Measurements from ENCODE around the gene BRAT1. TPM values are rescaled to one million over a fixed set of nuclear protein-coding genes. Genes with fewer than 3 reads are reported as not detected.
"Not testable (repeated sequence)": the region's sequence is repeated elsewhere in the genome, so short reads cannot be mapped to it uniquely, and the experiment has no call there.

Gene BRAT1
- total RNA-seq, 2 experiments from 2014 or later, result 34.7 to 35.9 TPM

- no peak for DNase-seq
- Mint-ChIP-seq H3K4me1 (peaks cover 28% of the 10 kb centered on the region), H3K9me3 (ENCODE audit: low read depth) (no peaks in the 10 kb centered on the region), H3K36me3 (ENCODE audit: low read depth) (peaks cover 7% of the 10 kb centered on the region), H3K27ac (no peak overlapping the region), H3K27me3 (no peaks in the 10 kb centered on the region), H3K4me3 (no peak overlapping the region)
- intact Hi-C loops (cut with DNase I, micrococcal nuclease), result loop anchor here (1.0 to 5.0 kb wide), 2 partner anchors 86 to 120 kb away; no protein-coding TSS in a partner anchor
- ChIA-PET CTCF (no interaction called here), POLR2A (no interaction called here)
- no peak for ATAC-seq
These were observed 13.3 kb upstream of the BRAT1 start for GRCh38 chr7:2568521-2569223.

GRCh38 chr7:2567679-2568278, 12.5 kb upstream of the BRAT1 start:
- Mint-ChIP-seq H3K27ac (no peak overlapping the region), H3K9me3 (ENCODE audit: low read depth) (no peaks in the 10 kb centered on the region), H3K27me3 (no peaks in the 10 kb centered on the region), H3K36me3 (ENCODE audit: low read depth) (peaks cover 5% of the 10 kb centered on the region), H3K4me1 (peaks cover 25% of the 10 kb centered on the region), H3K4me3 (no peak overlapping the region)
- intact Hi-C loops (cut with DNase I, micrococcal nuclease), result loop anchor here (1.0 to 5.0 kb wide), 5 partner anchors 63 to 119 kb away; partner anchors contain the start of genes GRIFIN (in 1 of the 2) and TTYH3 (in 1 of the 2)
- CTCF ChIA-PET, result interaction anchor here (1.1 kb wide), 1 partner anchor 148 kb away, joined by 4 read pairs; no protein-coding TSS in a partner anchor
- DNase-seq, result peak; percentile 12
- POLR2A ChIA-PET, result no interaction called here
- no peak for ATAC-seq

GRCh38 chr7:2566890-2567678, 11.8 kb upstream of the BRAT1 start:
- no peaks in the 10 kb centered on the region for H3K27me3 Mint-ChIP-seq
- ATAC-seq (peak; percentile 87), DNase-seq (peak; percentile 82)
- intact Hi-C loops (cut with DNase I, micrococcal nuclease), result loop anchor here (1.0 to 5.0 kb wide), 5 partner anchors 12 to 114 kb away; partner anchors contain the start of genes BRAT1 (in 1 of the 2), GRIFIN (in 1 of the 2) and TTYH3 (in 1 of the 2)
- H3K36me3 Mint-ChIP-seq (ENCODE audit: low read depth), result peaks cover 2% of the 10 kb centered on the region
- H3K4me1 Mint-ChIP-seq, result peaks cover 20% of the 10 kb centered on the region
- POLR2A ChIA-PET, result no interaction called here
- H3K4me3 Mint-ChIP-seq, result peak overlapping the region; percentile 48
- no peaks in the 10 kb centered on the region for H3K9me3 Mint-ChIP-seq (ENCODE audit: low read depth)
- CTCF ChIA-PET, result interaction anchor here (0.9 to 1.1 kb wide), 2 partner anchors 101 to 149 kb away, joined by 3 to 4 read pairs; no protein-coding TSS in a partner anchor
- peak overlapping the region; percentile 74 for H3K27ac Mint-ChIP-seq

GRCh38 chr7:2566348-2566889, 11.1 kb upstream of the BRAT1 start:
- intact Hi-C loops (cut with DNase I, micrococcal nuclease), result loop anchor here (1.0 to 5.0 kb wide), 4 partner anchors 11 to 90 kb away; partner anchors contain the start of genes BRAT1 (in 1 of the 2), GRIFIN (in 1 of the 2) and TTYH3 (in 1 of the 2)
- ATAC-seq (peak; percentile 83), DNase-seq (peak; percentile 28)
- H3K27ac Mint-ChIP-seq, result peak overlapping the region; percentile 74
- peaks cover 2% of the 10 kb centered on the region for H3K36me3 Mint-ChIP-seq (ENCODE audit: low read depth)
- H3K27me3 Mint-ChIP-seq, result no peaks in the 10 kb centered on the region
- H3K4me1 Mint-ChIP-seq, result peaks cover 20% of the 10 kb centered on the region
- ChIA-PET CTCF (interaction anchor here (0.9 to 1.1 kb wide), 2 partner anchors 102 to 149 kb away, joined by 3 to 4 read pairs; no protein-coding TSS in a partner anchor), POLR2A (no interaction called here)
- H3K9me3 Mint-ChIP-seq (ENCODE audit: low read depth), result no peaks in the 10 kb centered on the region
- H3K4me3 Mint-ChIP-seq, result peak overlapping the region; percentile 48

- ChIA-PET CTCF (interaction anchor here (0.6 kb wide), 1 partner anchor 145 kb away, joined by 4 read pairs; no protein-coding TSS in a partner anchor), POLR2A (no interaction called here)
- H3K9me3 Mint-ChIP-seq (ENCODE audit: low read depth), result no peaks in the 10 kb centered on the region
- H3K4me3 Mint-ChIP-seq, result no peak overlapping the region
- no peak for ATAC-seq
- peaks cover 22% of the 10 kb centered on the region for H3K4me1 Mint-ChIP-seq
- no peak overlapping the region for H3K27ac Mint-ChIP-seq
- DNase-seq, result no peak
- H3K36me3 Mint-ChIP-seq (ENCODE audit: low read depth), result peaks cover 2% of the 10 kb centered on the region
- H3K27me3 Mint-ChIP-seq, result no peaks in the 10 kb centered on the region
- intact Hi-C loops (cut with DNase I, micrococcal nuclease), result loop anchor here in 1 of 2 experiments (5.0 kb wide), 1 partner anchor 83 kb away; no protein-coding TSS in a partner anchor
These were observed 9.7 kb upstream of the BRAT1 start for GRCh38 chr7:2564970-2565540.

- POLR2A ChIA-PET; H3K27me3 Mint-ChIP-seq; H3K27ac Mint-ChIP-seq; H3K9me3 Mint-ChIP-seq (ENCODE audit: low read depth); ATAC-seq; intact Hi-C loops (cut with DNase I, micrococcal nuclease); DNase-seq; H3K4me3 Mint-ChIP-seq; H3K36me3 Mint-ChIP-seq (ENCODE audit: low read depth); CTCF ChIA-PET: not testable (repeated sequence)
- peaks cover 27% of the 10 kb centered on the region for H3K4me1 Mint-ChIP-seq
These were observed 8.6 kb upstream of the BRAT1 start for GRCh38 chr7:2563955-2564354.

GRCh38 chr7:2559283-2559950, 4.1 kb upstream of the BRAT1 start:
- DNase-seq (peak; percentile 66), ATAC-seq (peak; percentile 14)
- no peaks in the 10 kb centered on the region for H3K27me3 Mint-ChIP-seq
- ChIA-PET CTCF (interaction anchor here (0.6 kb wide), 2 partner anchors 195 to 632 kb away, joined by 3 to 4 read pairs; no protein-coding TSS in a partner anchor), POLR2A (interaction anchor here (0.6 kb wide), 3 partner anchors 29 to 708 kb away, joined by 4 to 5 read pairs (median 5); no protein-coding TSS in a partner anchor)
- H3K36me3 Mint-ChIP-seq (ENCODE audit: low read depth), result peaks cover 4% of the 10 kb centered on the region
- no peak overlapping the region for H3K27ac Mint-ChIP-seq
- H3K4me1 Mint-ChIP-seq, result peaks cover 17% of the 10 kb centered on the region
- intact Hi-C loops (cut with DNase I, micrococcal nuclease), result loop anchor here (1.0 to 10.0 kb wide), 8 partner anchors 29 to 1027 kb away; partner anchors contain the start of genes TTYH3 (in 2 of the 2) and EIF3B (in 1 of the 2)
- peak overlapping the region; percentile 73 for H3K4me3 Mint-ChIP-seq
- H3K9me3 Mint-ChIP-seq (ENCODE audit: low read depth), result no peaks in the 10 kb centered on the region

GRCh38 chr7:2558629-2559282, 3.4 kb upstream of the BRAT1 start, which contains the start of gene IQCE:
Gene IQCE, plus strand, starts transcription at chr7:2558979. Its CDS starts 203 bp downstream, at chr7:2559182.
- intact Hi-C loops (cut with DNase I, micrococcal nuclease), result loop anchor here (1.0 to 10.0 kb wide), 8 partner anchors 28 to 1026 kb away; partner anchors contain the start of genes TTYH3 (in 2 of the 2) and EIF3B (in 1 of the 2)
- H3K9me3 Mint-ChIP-seq (ENCODE audit: low read depth), result no peaks in the 10 kb centered on the region
- ChIA-PET CTCF (interaction anchor here (0.6 kb wide), 1 partner anchor 194 kb away, joined by 4 read pairs; no protein-coding TSS in a partner anchor), POLR2A (interaction anchor here (0.6 kb wide), 2 partner anchors 28 to 709 kb away, joined by 4 to 5 read pairs; no protein-coding TSS in a partner anchor)
- peaks cover 10% of the 10 kb centered on the region for H3K36me3 Mint-ChIP-seq (ENCODE audit: low read depth)
- no peak within 1 kb of the TSS for H3K27ac Mint-ChIP-seq
- peak within 1 kb of the TSS; percentile 73 for H3K4me3 Mint-ChIP-seq
- H3K4me1 Mint-ChIP-seq, result peaks cover 23% of the 10 kb centered on the region
- H3K27me3 Mint-ChIP-seq, result no peaks in the 10 kb centered on the region
- ATAC-seq (peak; percentile 50), DNase-seq (peak; percentile 94)

- Mint-ChIP-seq H3K27me3 (no peaks in the 10 kb centered on the region), H3K9me3 (ENCODE audit: low read depth) (no peaks in the 10 kb centered on the region), H3K36me3 (ENCODE audit: low read depth) (peaks cover 27% of the 10 kb centered on the region), H3K4me3 (peak overlapping the region; percentile 89), H3K4me1 (peaks cover 28% of the 10 kb centered on the region), H3K27ac (peak overlapping the region; percentile 83)
- no peak for ATAC-seq
- ChIA-PET POLR2A (no interaction called here), CTCF (interaction anchor here (0.6 to 1.1 kb wide), 3 partner anchors 146 to 322 kb away, joined by 3 to 5 read pairs (median 3); partner anchors contain the start of gene MAD1L1)
- DNase-seq, result peak; percentile 33
- intact Hi-C loops (cut with DNase I, micrococcal nuclease), result loop anchor here (1.0 to 10.0 kb wide), 15 partner anchors 12 to 510 kb away; partner anchors contain the start of genes EIF3B (in 2 of the 2), TTYH3 (in 2 of the 2), CHST12 (in 1 of the 2) and GNA12 (in 1 of the 2)
These were observed 638 bp downstream of the BRAT1 start for GRCh38 chr7:2554661-2555111.
